GM18858 (cell line): ENCODE data around the gene PXMP4.
"Not testable (repeated sequence)": the region's sequence is repeated elsewhere in the genome, so short reads cannot be mapped to it uniquely, and the experiment has no call there.

Source experiments
- ATAC-seq: cut with Tn5 transposase; IDR thresholded peaks from one replicate; pipeline ENCODE4 v1.9.1; 2021; ENCODE audit not compliant: unreplicated experiment

The PXMP4 gene

GRCh38 chr20:33704197-33704924 is 15.7 kb downstream of the PXMP4 start:
- no peak for ATAC-seq

- no peak for ATAC-seq
Measured at GRCh38 chr20:33703498-33704137, 16.5 kb downstream of the PXMP4 start.

- ATAC-seq = no peak
Measured at GRCh38 chr20:33702861-33703260, 17.2 kb downstream of the PXMP4 start.

GRCh38 chr20:33701629-33702450 is 18.3 kb downstream of the PXMP4 start:
- ATAC-seq = no peak

GRCh38 chr20:33700696-33701441 is 19.2 kb downstream of the PXMP4 start:
- ATAC-seq = not testable (repeated sequence)

- ATAC-seq = not testable (repeated sequence)
Measured at GRCh38 chr20:33698966-33699365, 21.1 kb downstream of the PXMP4 start.

- ATAC-seq = no peak
Measured at GRCh38 chr20:33697129-33697528, 23.0 kb downstream of the PXMP4 start.

- no peak for ATAC-seq
Measured at GRCh38 chr20:33696448-33696847, 23.7 kb downstream of the PXMP4 start.

- no peak for ATAC-seq
Measured at GRCh38 chr20:33694639-33695012, 25.5 kb downstream of the PXMP4 start.

GRCh38 chr20:33693741-33694638 is 26.1 kb downstream of the PXMP4 start:
- no peak for ATAC-seq

GRCh38 chr20:33693289-33693688 is 26.8 kb downstream of the PXMP4 start:
- no peak for ATAC-seq

GRCh38 chr20:33689973-33690372 is 30.1 kb downstream of the PXMP4 start:
- no peak for ATAC-seq

GRCh38 chr20:33689493-33689892 is 30.6 kb downstream of the PXMP4 start:
- ATAC-seq = no peak

- ATAC-seq = no peak
Measured at GRCh38 chr20:33688938-33689424, 31.1 kb downstream of the PXMP4 start.

- no peak for ATAC-seq
Measured at GRCh38 chr20:33687993-33688937, 31.8 kb downstream of the PXMP4 start.

GRCh38 chr20:33687370-33687915 is 32.7 kb downstream of the PXMP4 start:
- ATAC-seq = no peak

- ATAC-seq = no peak
Measured at GRCh38 chr20:33686984-33687366, 33.1 kb downstream of the PXMP4 start.

GRCh38 chr20:33686100-33686983 is 33.8 kb downstream of the PXMP4 start, which contains the start of gene E2F1:
Gene E2F1, minus strand, starts transcription at chr20:33686385. Its CDS starts 121 bp downstream, at chr20:33686264.
- ATAC-seq = peak; percentile 57
